K562 (cell line): ENCODE measurements around the gene FAM167B. TPM values are rescaled to one million over a fixed set of nuclear protein-coding genes. Genes with fewer than 3 reads are reported as not detected.

Experiments used
- ATF7 ChIP-seq: fragments of 450-650 bp; IDR thresholded peaks from 2 replicates; pipeline ENCODE4 v1.7.1; 2014; ENCODE audit warnings: mild to moderate bottlenecking, moderate library complexity
- CBFB ChIP-seq: sonication (generic); formaldehyde crosslinking; IDR thresholded peaks from 2 replicates; pipeline ENCODE4 v1.4.0; 2020; ENCODE audit warnings: mild to moderate bottlenecking, missing genetic modification reagents
- CTBP1 ChIP-seq: fragments of 450-650 bp; IDR thresholded peaks from 2 replicates; pipeline ENCODE4 v1.6.1; 2016; ENCODE audit warnings: borderline replicate concordance
- GATAD2B ChIP-seq: fragments of 450-650 bp; IDR thresholded peaks from 2 replicates; pipeline ENCODE4 v1.6.1; 2017; ENCODE audit warnings: mild to moderate bottlenecking, borderline replicate concordance
- HDAC3 ChIP-seq: fragments of 450-650 bp; IDR thresholded peaks from 2 replicates; pipeline ENCODE4 v1.6.1; 2018; ENCODE audit warnings: borderline replicate concordance, mild to moderate bottlenecking, moderate library complexity; ENCODE audit not compliant: partially characterized antibody
- HIVEP1 ChIP-seq: fragments of 250-450 bp; sonication (Bioruptor Pico); IDR thresholded peaks from 2 replicates; pipeline ENCODE4 v1.4.0; 2020; ENCODE audit warnings: mild to moderate bottlenecking
- ILK ChIP-seq: fragments of 450-650 bp; IDR thresholded peaks from 2 replicates; pipeline ENCODE4 v1.6.1; 2016; ENCODE audit warnings: missing genetic modification characterization, low read depth, mild to moderate bottlenecking, missing compliant biosample characterization, moderate library complexity, borderline replicate concordance
- IRF2 ChIP-seq: sonication (generic); formaldehyde crosslinking; IDR thresholded peaks from 2 replicates; pipeline ENCODE4 v1.8.1; 2022; ENCODE audit warnings: mild to moderate bottlenecking, missing genetic modification reagents
- NEUROD1 ChIP-seq: fragments of 150-350 bp; IDR thresholded peaks from 2 replicates; pipeline ENCODE4 v1.6.1; 2014; ENCODE audit warnings: borderline replicate concordance, low read length, low read depth; ENCODE audit not compliant: partially characterized antibody
- NFXL1 ChIP-seq: fragments of 450-650 bp; formaldehyde crosslinking; IDR thresholded peaks from 2 replicates; pipeline ENCODE4 v1.4.0; 2021; ENCODE audit warnings: mild to moderate bottlenecking
- NR3C1 ChIP-seq: sonication (generic); formaldehyde crosslinking; IDR thresholded peaks from 2 replicates; pipeline ENCODE4 v1.8.1; 2022; ENCODE audit warnings: missing genetic modification reagents
- RBM34 ChIP-seq: fragments of 200-400 bp; formaldehyde crosslinking; IDR thresholded peaks from 2 replicates; pipeline ENCODE4 v1.6.1; 2018; ENCODE audit warnings: low read length, borderline replicate concordance; ENCODE audit not compliant: insufficient read depth
- XRCC3 ChIP-seq: fragments of 450-650 bp; IDR thresholded peaks from 2 replicates; pipeline ENCODE4 v1.6.1; 2017; ENCODE audit warnings: mild to moderate bottlenecking, moderate library complexity
- ZC3H8 ChIP-seq: fragments of 450-650 bp; IDR thresholded peaks from 2 replicates; pipeline ENCODE4 v1.6.1; 2017
- ZNF134 ChIP-seq: fragments of 250-450 bp; sonication (Bioruptor Pico); conservative IDR thresholded peaks from 2 replicates; pipeline ENCODE4 v1.4.0; 2020
- ZNF445 ChIP-seq: fragments of 250-450 bp; sonication (Bioruptor Pico); IDR thresholded peaks from 2 replicates; pipeline ENCODE4 v1.4.0; 2020; ENCODE audit warnings: low read depth, mild to moderate bottlenecking, moderate library complexity
- ZNF696 ChIP-seq: fragments of 250-450 bp; sonication (Bioruptor Pico); conservative IDR thresholded peaks from 2 replicates; pipeline ENCODE4 v1.4.0; 2020; ENCODE audit warnings: mild to moderate bottlenecking, moderate library complexity
- ZNF76 ChIP-seq: fragments of 250-450 bp; sonication (Bioruptor Pico); IDR thresholded peaks from 2 replicates; pipeline ENCODE4 v1.4.0; 2020; ENCODE audit warnings: mild to moderate bottlenecking, moderate library complexity, borderline replicate concordance
- ZSCAN29 ChIP-seq: fragments of 450-650 bp; IDR thresholded peaks from 2 replicates; pipeline ENCODE4 v1.6.1; 2017
- polyA plus RNA-seq, 8 experiments: library from polyadenylated mRNA; depleted of rRNA in 4 of 8; stranded (reverse) in 5 of 8; unstranded in 3 of 8; fragments of >200 nt; fragmentation: Nextera tagmentation in 2 of 8; fragmentation: Illumina TruSeq in 1 of 8; extraction: Ambion mirVana in 2 of 8; extraction: Trizol in 1 of 8; gene quantifications; 2 replicates each; pipeline versions ENCODE4 v1.2.1 to v1.2.3, GENCODE V29; 2011 to 2014; ENCODE audit warnings: inconsistent platforms in 1 of 8, missing spikeins in 1 of 8
- total RNA-seq, 7 experiments: library from RNA; depleted of rRNA in 6 of 7; stranded (reverse); fragments of >200 nt in 6 of 7; fragmentation: Illumina TruSeq in 2 of 7; extraction: Trizol in 2 of 7; gene quantifications; 2 replicates each; pipeline versions ENCODE4 v1.2.1 to v1.2.3, GENCODE V29; 2011 to 2021; ENCODE audit warnings: low replicate concordance in 1 of 7
- TF ChIP-seq, protein P1 (sequence below): fragments of 450-650 bp; IDR thresholded peaks from 2 replicates; pipeline ENCODE4 v1.6.1; 2016; ENCODE audit warnings: low read depth
- TF ChIP-seq, protein P2 (sequence below): fragments of 250-450 bp; sonication (Bioruptor Pico); IDR thresholded peaks from 2 replicates; pipeline ENCODE4 v1.8.0; 2022; ENCODE audit warnings: inconsistent platforms, mild to moderate bottlenecking, moderate library complexity, borderline replicate concordance

The FAM167B gene
- total and polyA plus RNA-seq, 9 of the 15 experiments (the other 6 are each of a cell fraction or from before 2014, with no cell fraction given) = not detected

DNA sequence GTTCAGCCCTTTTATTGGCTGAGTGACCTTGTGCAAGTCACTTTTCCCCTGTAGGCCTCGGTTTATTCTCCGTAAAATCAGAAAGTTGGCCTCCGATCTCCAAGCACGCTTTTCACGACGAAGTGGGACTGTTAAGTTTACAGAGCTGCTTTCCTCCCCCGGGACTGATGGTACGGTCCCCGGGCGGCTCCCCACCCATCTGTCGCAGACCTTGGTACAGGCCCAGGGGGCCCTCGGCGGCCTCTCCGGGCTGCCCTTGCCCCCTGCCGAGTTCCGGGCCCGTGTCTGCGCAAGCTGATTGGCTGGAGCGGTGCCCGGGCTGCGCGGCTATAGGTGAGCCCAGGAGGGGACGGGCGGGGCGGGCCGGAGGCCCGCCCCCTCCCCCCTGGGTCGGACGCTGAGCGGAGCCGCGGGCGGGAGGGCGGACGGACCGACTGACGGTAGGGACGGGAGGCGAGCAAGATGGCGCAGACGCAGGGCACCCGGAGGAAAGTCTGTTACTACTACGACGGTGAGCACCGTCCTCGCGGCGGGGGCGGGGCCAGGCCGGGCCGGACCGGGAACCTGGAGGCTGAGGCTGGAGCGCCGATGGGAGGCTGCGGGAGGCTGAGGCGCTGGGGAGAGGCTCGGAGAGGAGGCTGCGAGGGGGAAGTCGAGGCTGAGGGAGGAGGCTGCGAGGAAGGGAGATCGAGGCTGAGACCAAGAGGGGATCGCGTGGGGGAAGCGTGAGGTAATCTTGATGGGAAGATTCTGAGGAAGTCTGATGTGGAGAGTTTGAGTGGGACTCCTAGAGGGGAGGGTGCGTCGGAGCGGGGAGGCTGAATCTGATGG, 44.9 kb downstream of the FAM167B start, which contains the start of gene HDAC1 (continued):
- TF ChIP-seq, protein P1, sequence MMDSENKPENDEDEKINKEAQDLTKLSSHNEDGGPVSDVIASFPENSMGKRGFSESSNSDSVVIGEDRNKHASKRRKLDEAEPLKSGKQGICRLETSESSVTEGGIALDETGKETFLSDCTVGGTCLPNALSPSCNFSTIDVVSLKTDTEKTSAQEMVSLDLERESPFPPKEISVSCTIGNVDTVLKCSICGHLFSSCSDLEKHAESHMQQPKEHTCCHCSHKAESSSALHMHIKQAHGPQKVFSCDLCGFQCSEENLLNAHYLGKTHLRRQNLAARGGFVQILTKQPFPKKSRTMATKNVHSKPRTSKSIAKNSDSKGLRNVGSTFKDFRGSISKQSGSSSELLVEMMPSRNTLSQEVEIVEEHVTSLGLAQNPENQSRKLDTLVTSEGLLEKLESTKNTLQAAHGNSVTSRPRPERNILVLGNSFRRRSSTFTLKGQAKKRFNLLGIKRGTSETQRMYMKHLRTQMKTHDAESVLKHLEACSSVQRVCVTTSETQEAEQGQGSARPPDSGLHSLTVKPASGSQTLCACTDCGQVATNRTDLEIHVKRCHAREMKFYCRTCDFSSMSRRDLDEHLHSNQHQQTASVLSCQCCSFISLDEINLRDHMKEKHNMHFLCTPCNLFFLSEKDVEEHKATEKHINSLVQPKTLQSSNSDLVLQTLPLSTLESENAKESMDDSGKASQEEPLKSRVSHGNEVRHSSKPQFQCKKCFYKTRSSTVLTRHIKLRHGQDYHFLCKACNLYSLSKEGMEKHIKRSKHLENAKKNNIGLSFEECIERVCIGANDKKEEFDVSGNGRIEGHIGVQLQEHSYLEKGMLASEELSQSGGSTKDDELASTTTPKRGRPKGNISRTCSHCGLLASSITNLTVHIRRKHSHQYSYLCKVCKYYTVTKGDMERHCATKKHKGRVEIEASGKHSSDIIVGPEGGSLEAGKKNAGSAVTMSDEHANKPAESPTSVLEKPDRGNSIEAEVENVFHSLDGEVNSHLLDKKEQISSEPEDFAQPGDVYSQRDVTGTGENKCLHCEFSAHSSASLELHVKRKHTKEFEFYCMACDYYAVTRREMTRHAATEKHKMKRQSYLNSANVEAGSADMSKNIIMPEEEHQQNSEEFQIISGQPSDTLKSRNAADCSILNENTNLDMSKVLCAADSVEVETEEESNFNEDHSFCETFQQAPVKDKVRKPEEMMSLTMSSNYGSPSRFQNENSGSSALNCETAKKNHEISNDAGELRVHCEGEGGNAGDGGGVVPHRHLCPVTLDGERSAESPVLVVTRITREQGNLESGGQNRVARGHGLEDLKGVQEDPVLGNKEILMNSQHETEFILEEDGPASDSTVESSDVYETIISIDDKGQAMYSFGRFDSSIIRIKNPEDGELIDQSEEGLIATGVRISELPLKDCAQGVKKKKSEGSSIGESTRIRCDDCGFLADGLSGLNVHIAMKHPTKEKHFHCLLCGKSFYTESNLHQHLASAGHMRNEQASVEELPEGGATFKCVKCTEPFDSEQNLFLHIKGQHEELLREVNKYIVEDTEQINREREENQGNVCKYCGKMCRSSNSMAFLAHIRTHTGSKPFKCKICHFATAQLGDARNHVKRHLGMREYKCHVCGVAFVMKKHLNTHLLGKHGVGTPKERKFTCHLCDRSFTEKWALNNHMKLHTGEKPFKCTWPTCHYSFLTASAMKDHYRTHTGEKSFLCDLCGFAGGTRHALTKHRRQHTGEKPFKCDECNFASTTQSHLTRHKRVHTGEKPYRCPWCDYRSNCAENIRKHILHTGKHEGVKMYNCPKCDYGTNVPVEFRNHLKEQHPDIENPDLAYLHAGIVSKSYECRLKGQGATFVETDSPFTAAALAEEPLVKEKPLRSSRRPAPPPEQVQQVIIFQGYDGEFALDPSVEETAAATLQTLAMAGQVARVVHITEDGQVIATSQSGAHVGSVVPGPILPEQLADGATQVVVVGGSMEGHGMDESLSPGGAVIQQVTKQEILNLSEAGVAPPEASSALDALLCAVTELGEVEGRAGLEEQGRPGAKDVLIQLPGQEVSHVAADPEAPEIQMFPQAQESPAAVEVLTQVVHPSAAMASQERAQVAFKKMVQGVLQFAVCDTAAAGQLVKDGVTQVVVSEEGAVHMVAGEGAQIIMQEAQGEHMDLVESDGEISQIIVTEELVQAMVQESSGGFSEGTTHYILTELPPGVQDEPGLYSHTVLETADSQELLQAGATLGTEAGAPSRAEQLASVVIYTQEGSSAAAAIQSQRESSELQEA = no peak
- no peak for TF ChIP-seq NR3C1
- no peak for TF ChIP-seq GATAD2B
- TF ChIP-seq CBFB (CRISPR knock-in tag) = no peak
- peak; percentile 99 for TF ChIP-seq ATF7
- peak; percentile 63 for TF ChIP-seq CTBP1
- peak; percentile 91 for TF ChIP-seq NEUROD1
- no peak for TF ChIP-seq XRCC3
- TF ChIP-seq IRF2 (CRISPR knock-in tag) = no peak
- no peak for TF ChIP-seq RBM34
- TF ChIP-seq ZNF445 (CRISPR knock-in tag) = no peak
- no peak for TF ChIP-seq ZC3H8
- TF ChIP-seq HIVEP1 (CRISPR knock-in tag) = no peak; the same call in 1 of the 2 replicates
- peak; percentile 65; the same call in 1 of the 2 replicates for TF ChIP-seq ZSCAN29
- TF ChIP-seq ZNF696 (CRISPR knock-in tag) = no peak
- no peak for TF ChIP-seq HDAC3
- TF ChIP-seq, protein P2, sequence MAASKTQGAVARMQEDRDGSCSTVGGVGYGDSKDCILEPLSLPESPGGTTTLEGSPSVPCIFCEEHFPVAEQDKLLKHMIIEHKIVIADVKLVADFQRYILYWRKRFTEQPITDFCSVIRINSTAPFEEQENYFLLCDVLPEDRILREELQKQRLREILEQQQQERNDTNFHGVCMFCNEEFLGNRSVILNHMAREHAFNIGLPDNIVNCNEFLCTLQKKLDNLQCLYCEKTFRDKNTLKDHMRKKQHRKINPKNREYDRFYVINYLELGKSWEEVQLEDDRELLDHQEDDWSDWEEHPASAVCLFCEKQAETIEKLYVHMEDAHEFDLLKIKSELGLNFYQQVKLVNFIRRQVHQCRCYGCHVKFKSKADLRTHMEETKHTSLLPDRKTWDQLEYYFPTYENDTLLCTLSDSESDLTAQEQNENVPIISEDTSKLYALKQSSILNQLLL = no peak
- no peak for TF ChIP-seq ILK (tag)
- TF ChIP-seq ZNF76 = 0 out of 2 replicates have a peak, but pooled peaks have one; percentile 27
- no peak for TF ChIP-seq ZNF134 (CRISPR knock-in tag)
- no peak for TF ChIP-seq NFXL1 (CRISPR knock-in tag)
